ENCODE data around the gene OR10P1.

- TF ChIP-seq EP300 (IDR thresholded peaks at IDR 0.05), result no peak
- no peak for TF ChIP-seq CTCF (IDR thresholded peaks at IDR 0.05)
- TF ChIP-seq POLR2AphosphoS5 (IDR thresholded peaks at IDR 0.05), result no peak
- no peak for TF ChIP-seq POLR2A (IDR thresholded peaks at IDR 0.05; ENCODE audit: low read depth)
These were observed 49.8 kb downstream of the OR10P1 start for GRCh38 chr12:55686366-55687010.

Measured in esophagus muscularis mucosa (tissue), 4 donors.